Suprapubic skin (tissue), 3 donors: Measurements from ENCODE around the gene RPL10.

Experiments
- EP300 ChIP-seq: sonication (generic); formaldehyde crosslinking; IDR thresholded peaks from one replicate; pipeline ENCODE4 v1.6.1; 2017; ENCODE audit warnings: antibody characterized with exemption
- TF ChIP-seq, protein P1 (sequence below), 2 donors: fragments of 200-600 bp in 1 of 2; fragments of 450-650 bp in 1 of 2; sonication (generic) in 1 of 2; IDR thresholded peaks; one replicate each; pipeline ENCODE4 v1.5.1; 2016 to 2019; ENCODE audit warnings: antibody characterized with exemption in 2 of 2, mild to moderate bottlenecking in 1 of 2, moderate library complexity in 1 of 2

DNA sequence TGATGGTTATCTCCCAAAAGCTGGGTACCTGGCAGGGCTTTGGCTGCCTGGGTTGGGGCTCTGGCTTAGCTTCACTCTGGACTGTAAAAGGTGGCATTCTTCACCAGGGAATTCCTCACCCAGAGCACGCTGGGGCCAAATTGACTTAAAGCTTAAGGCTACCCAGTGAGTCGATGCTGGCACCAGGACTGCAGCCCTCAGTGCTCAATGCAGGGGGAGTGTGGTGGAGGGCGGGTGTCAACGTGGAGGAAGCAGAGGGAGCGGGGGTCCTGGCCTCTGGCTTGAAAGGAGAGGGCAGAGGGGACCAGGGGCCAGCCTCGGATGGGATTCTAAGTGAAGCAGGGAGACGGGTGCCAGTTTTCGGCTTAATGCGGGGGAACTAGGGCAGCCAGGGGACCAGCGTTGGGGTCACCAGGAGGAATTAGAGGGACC, 45.3 kb downstream of the RPL10 start:
- TF ChIP-seq, protein P1, sequence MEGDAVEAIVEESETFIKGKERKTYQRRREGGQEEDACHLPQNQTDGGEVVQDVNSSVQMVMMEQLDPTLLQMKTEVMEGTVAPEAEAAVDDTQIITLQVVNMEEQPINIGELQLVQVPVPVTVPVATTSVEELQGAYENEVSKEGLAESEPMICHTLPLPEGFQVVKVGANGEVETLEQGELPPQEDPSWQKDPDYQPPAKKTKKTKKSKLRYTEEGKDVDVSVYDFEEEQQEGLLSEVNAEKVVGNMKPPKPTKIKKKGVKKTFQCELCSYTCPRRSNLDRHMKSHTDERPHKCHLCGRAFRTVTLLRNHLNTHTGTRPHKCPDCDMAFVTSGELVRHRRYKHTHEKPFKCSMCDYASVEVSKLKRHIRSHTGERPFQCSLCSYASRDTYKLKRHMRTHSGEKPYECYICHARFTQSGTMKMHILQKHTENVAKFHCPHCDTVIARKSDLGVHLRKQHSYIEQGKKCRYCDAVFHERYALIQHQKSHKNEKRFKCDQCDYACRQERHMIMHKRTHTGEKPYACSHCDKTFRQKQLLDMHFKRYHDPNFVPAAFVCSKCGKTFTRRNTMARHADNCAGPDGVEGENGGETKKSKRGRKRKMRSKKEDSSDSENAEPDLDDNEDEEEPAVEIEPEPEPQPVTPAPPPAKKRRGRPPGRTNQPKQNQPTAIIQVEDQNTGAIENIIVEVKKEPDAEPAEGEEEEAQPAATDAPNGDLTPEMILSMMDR (IDR thresholded peaks at IDR 0.05): no peak
- TF ChIP-seq EP300: no peak
